CD4-positive, alpha-beta T cell treated with Interleukin-15 for 4 hours (primary cell): Measurements from ENCODE around the gene SLC9A3.

Experiments
- DNase-seq: peaks from one replicate; pipeline ENCODE4 v3.0.0-alpha.2; 2020; ENCODE audit warnings: low spot score

The SLC9A3 gene

DNA sequence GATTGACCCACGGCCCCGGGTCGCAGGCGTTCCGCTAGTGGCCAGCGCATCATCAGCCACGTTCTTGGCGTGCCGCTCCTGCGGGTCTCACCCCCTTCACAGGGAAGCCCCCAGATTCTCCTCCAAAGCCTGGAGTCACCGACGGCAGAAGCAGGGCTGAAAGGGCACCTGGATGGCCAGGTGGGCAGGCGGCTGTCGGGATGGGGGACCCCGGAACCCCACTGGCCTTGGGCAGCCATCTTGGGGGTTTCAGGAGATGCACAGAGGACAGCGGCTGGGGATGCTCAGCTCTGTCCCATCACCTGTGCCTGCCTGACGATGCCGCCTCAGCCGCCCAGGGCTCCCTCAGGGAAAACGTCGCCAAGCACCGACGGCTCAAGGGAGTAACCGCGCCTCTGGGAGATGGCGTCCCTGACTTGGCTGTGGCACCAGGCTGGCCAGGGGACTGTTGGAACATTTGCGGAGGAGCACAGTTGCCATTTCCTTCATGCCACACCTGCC, 14.1 kb upstream of the SLC9A3 start:
- no peak for DNase-seq

DNA sequence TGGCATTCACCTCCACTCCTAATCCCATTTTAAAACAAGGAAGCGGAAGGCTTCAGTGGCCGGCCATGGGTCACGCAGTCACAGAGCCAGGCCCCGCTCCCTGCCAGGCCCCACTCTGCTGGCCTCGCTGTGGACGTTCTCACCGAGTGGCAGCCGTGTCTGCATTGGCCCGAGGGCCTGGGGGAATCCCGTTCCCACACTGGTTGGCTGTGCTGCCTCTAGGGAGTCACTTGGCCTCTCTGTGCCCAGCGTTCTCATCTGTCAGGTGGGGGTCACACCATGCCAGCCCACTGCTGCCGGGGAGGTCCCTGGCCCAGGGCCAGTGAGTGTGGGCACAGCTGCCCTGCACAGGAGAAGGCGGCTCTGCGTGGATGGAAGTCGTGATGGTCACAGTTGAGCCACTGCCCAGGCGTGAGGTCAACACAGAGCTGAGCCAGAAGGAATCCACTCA, 13.4 kb upstream of the SLC9A3 start:
- no peak for DNase-seq

DNA sequence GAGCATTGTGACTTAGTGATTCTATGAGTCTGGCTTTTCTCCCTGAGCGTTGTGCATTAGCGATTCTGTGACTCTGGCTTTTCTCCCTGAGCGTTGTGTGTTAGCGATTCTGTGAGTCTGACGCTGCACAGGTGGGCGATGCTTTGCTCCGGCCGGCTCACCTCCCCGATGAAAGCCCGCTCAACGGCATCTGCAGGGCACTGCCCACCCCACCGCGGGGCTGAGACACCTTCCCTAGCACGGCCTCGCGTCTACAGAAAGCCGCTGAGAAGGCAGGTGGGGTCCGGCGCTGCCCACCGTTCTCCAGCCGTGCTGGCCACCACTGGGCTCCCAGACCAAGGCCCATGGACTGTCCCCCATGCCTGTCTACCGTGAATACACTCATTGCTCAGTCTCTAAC, 12.8 kb upstream of the SLC9A3 start:
- no peak for DNase-seq

DNA sequence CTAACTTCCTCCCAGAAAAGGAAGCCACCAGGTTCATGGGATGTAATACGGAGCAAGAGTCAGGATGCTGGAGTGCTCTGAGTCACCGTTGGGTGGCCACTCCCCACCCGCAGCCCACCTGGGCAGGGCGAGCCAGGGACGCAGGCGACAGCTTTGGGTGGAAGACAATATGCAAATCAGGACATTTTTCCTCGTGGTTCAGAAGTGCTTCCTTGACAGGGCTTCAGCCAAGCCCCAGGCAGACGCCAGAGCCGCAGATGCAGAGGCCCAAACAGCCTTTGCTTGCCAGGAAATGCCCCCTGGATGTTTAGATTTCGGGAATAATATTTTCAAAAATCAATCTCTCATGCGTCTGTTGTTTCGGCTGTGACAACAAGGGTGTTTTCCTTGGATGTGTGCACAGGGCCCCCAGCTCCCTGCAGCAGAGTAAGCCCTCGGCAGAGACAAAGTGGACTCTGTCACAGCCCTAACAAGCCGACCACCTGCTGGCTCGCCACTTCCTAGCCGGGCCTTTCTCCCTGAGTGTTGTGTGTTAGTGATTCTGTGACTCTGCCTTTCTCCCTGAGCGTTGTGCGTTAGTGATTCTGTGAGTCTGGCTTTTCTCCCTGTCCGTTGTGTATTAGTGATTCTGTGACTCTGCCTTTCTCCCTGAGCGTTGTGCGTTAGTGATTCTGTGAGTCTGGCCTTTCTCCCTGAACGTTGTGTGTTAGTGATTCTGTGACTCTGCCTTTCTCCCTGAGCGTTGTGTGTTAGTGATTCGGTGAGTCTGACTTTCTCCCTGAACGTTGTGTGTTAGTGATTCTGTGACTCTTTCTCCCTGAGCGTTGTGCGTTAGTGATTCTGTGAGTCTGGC, 11.8 kb upstream of the SLC9A3 start:
- no peak for DNase-seq

DNA sequence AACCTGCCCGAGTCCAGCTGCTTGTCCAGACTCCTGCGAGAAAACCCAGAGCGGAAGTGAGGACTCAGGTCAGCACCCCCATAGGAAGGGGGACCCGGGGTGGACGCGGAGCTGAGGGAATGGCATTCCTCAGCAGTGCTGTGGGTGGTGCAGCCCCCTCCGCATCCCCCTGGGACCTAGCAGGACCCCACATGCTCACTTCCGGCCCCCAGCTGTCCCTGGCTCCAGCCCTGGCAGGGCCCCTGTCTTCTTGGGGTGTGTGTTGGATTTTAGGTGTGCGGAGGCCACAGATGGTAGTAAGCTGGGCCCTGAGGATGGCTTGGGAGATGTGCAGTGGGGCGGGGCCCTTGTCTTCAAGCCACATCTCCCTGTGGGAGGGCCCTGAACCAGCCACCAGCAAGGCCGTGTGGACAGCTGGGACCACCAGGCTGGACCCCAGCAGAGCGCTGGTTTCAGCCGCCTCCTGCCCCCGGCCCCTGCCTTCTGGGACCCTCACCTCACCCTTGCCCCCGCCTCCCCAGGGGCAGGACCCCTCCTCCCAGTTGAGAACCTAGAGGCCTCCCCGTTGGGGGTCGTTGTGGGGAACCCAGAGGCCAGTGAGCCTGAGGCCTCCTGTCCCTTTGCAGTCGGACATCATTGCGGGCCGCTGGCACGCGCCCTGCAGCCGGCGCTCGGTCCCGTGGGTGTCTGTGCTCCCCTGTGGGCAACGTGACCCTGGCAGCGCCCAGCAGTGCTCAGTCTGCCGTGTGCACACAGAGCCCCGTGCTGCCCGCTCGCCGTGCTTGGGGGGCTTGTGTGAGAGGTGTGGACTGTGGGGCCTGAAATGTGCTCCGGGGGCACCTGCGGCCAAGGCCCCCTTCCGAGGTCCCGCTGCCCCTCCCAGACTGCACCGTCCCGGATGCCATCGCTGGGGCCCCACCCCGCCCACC, 10.8 kb upstream of the SLC9A3 start:
- no peak for DNase-seq

DNA sequence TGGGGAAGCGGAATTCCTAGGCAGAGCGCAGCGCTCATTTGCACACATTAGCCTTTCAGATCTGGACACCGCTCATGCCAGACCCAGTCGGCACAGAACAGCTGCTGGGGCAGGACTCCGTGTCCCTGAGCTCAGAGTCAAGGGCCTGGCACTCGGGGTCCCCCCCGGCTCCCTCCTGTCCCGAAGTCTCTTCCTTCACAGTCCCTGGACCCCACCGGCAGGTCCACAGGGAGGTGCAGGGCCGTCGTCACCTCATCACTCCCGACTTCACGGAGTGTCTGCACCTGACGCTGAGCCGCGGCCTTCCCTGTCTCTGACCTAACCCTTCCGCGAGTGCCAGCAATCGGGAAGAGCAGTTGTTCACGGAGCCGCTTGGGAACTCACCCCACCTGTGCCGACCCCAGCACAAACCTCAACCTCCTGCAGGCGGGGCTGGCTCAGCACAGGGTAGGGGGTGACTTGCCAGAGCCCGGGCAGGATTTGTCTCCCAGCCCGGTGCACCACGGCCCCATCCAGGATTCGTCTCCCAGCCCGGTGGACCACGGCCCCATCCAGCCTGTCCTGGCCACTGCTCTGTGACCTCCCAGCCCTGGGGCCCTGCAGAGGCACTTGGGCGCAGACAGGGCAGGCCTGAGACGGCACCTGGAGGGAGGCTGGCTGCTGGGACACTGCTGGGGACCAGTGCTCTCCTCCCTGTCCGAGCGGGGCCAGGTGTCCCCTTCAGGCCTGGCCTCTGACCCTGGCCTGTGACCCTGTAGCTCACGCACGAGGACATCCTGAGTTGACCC, 9.9 kb upstream of the SLC9A3 start:
- DNase-seq, result no peak

DNA sequence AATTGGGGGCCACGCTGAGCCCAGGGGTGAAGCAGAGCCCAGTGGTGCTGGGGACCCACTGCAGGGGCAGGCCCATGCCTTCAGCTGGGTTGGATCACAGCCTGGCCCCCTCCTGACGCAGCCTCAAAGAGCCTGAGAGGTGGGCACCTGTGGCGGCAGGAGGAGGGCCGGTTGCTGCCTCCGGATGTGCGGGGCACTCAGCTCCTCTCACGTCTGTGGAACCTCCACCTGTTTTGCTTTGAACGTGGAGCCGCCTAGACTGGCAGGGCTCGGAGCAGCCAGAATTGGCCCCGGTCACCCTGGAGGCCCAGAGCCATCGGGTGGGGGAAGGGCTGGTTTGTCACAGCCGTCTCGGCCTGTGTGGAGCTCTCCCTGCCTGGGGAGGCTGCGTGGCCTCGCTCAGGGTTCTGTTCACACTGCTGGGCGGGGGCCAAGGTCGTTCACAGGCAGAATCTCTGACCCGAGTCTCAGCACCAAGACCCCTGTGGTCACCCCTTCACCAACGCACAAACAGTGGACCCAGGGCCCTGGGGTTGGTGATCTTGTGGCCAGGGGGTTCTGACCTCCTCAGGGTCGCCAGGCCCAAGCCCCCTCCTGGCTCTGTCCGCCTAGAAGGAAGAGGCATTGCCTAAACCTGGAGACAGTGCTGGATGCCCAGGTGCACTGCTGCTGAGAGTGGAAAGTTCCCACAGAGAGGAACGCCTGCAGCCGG, 9.2 kb upstream of the SLC9A3 start:
- no peak for DNase-seq

DNA sequence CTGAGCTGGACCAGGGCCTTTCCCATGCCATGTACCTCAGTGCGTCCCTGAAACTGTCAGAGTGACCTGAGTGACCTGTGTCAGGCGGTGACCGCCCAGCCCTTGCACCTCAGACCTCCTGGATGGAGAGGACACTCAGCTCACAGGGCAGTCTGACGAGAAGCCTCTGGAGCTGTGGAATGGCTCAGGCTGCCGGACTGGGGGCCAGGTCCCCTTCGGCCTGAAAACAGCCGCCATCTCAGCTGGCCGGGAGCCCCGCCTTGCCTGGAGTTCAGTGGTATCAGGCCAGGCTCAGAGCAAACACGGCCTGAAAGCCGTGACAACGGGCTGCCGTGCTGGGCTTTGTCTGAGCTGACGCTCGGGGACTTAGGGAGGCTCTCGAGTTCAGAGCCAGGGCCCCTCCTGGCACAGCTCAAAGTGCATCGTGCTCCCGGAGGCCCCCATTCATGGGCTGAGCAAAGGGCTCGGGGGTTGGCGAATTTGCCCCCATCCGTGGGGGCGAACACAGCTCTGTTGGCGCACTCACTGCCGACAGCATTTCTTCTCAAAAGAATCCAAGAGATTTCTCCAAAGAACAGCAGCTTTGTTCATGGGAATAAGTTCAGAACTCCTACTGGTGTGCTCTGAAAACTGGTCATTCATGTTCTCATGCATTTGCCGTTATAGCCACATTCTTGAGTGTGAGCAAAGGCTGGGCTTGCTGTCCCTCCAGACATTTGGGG, 8.4 kb upstream of the SLC9A3 start:
- no peak for DNase-seq

DNA sequence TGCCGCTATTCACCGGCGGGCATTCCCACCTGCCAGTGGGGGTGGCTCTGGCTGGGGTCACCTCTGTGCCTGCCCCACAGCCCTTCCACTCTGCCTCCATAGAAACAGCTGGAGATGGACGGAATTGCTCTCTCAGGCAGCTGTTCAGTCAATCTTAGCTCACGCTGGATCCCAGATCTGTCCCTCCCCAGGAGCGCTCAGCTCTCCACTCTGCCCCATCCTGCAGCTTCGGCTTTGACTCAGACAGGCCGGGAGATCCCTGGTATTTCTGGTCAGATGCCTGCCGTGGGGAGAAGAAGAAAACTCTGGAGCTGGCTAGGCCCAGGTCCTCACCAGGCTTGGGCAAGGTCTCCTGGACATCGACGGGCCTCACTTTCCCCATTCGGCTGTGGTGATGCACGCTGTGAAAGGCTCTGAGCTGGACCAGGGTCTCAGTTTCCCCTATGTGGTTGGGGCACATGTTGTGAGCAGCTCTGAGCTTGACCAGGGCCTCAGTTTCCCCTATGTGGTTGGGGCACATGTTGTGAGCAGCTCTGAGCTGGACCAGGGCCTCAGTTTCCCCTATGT, 7.6 kb upstream of the SLC9A3 start:
- DNase-seq, result no peak

DNA sequence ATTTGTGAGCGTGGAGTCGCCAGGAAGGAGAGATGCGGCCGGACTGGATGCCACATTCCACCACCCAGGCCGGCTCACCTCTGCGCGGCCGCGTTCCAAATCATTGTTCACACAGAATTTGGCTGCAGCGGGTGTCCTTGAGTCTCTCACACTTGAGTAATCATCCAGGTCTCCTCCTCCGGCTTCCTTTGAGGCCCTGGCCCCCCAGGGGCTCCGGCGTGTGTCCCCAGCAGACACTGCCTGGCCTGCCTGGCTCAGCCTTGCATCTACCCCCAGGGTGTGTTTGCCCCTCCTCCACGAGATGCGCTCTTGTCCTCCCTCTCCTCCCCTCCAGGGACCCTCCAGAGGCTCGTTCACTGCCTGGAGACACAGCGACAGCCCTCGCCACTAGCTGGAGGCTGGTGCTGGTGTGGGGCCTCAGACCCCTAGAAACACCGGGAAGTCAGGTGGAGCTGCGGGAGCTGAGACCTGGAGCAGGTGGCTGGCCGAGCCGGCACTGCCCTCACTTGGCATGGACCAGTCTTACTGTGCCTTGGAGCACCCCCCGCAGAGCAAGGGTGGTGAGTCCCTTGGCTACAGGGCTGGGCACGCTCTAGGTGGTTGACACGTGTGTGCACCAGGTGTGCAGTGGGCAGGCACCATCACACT, 7.0 kb upstream of the SLC9A3 start:
- no peak for DNase-seq

DNA sequence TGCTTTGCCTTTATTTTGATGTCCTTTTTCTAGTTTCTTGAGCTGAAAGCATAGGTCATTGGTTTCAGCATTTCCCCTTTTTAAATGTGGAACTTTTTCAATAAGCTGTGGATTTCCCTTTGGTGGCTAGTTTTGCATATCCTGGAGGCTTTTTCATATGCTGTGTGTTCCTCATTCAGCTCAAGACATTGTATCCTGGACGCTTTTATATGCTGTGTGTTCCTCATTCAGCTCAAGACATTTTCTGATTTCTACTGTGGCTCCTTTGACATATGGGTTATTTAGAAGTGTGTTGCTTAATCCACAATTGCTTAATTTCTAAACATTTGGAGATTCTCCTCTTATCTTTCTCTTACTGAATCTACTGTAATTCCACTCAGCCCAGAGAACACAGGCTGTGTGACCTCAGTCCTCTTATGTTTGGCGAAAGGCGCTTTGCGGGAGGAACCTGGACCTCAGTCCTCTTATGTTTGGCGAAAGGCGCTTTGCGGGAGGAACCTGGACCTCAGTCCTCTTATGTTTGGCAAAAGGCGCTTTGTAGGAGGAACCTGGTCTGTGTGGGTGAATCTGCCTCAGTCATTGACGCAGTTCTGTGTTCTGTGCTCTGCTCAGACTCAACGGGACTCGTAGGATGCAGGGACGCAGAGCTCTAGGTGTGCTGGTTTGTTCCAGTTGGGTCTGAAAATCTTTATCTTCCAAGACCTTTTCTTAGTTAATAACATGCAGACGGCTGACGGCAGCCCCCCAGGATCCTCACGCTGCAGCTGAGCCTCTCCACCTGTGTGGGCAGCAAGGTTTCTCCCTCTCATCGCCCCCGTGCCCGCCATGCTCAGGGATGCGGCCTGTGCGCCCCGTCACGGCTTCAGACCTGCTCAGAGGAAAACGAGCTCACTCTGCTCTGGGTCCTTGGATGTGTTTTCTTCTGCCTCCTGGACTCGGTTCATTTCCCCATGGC, 6.0 kb upstream of the SLC9A3 start:
- no peak for DNase-seq

DNA sequence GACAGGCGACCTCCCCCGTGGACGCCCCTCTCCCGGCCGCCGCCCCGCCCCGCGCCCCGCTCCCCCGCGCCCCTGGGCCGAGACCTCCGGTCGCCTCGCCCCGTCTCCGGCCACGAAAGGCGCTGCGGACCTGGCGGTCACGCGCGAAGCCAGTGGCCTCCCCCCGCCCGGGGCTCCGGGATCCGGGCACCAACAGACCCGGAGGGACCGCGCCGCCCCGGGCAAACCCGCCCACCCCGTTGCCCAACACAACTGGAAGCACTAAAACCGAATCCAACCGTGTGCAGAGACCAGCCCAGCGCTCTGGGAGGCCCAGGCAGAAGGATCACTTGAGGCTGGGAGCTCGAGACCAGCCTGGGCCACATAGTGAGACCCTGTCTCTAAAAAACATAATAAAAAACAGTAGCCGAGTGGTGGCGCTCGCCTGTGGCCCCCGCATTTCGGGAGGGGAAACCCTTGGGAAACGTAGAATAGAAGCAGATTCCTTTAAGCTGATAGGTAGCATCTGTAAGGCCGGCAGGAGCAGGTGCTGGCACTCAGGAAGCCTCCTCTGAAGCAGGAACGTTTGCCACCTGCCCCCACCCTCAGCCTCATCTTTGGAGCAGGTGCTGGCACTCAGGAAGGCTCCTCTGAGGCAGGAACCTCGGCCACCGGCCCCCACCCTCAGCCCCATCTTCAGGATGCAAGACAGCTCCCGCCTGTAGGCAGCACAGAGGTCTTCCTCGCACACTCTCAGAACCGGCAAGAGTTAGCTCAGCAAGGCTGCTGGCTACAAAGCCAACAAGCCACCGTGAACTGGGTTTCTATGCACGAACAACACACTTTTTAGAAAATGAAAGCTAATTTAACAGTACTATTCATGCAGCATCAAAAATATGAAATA, 4.6 kb upstream of the SLC9A3 start:
- DNase-seq, result no peak

DNA sequence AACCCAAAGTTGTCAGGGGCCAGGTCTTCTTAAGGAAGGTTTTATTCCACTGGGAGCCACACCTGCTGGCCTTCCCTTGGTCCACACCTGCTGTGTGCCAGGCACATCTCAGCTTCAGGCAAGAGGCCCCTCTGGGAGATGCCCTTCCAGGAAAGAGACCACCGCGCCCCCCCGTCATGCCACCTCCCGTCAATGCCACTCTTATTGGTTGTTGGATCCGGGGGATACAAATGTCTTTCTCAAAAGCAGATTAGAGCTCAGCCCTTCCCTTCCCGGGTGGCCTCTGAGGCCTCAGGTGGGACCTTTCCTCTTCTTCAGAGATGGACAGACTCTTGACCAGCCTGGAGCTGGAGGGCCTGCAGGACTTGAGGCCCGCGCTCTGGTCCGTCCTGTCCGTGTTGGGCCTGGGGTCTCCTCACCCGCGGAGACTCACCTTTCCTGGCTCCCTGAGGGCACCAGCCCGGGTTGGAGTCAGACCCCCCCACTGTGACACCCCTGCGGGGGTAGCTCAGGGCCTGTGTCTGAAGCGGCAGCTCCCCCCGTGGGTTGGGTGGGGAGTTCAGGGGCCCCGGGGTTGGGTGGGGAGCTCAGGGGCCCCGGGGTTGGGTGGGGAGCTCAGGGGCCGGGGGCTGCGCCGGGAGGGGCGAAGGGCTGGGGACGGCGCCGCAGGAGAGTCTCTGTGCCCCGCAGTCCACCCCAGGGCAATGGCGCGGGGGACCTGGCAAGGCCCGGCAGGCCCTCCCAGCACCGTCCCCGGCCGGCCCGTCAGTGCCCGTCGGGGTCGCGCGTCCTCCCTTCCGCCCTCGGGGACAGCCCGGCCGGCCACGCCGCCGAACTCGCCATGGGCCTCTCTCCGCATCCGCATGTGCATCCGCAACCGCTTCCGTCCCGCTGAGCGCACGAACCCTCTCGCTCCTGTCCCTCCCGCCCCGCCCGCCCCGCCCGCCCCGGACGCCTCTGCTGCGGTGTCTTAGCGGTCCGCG, 3.7 kb upstream of the SLC9A3 start:
- DNase-seq, result no peak

DNA sequence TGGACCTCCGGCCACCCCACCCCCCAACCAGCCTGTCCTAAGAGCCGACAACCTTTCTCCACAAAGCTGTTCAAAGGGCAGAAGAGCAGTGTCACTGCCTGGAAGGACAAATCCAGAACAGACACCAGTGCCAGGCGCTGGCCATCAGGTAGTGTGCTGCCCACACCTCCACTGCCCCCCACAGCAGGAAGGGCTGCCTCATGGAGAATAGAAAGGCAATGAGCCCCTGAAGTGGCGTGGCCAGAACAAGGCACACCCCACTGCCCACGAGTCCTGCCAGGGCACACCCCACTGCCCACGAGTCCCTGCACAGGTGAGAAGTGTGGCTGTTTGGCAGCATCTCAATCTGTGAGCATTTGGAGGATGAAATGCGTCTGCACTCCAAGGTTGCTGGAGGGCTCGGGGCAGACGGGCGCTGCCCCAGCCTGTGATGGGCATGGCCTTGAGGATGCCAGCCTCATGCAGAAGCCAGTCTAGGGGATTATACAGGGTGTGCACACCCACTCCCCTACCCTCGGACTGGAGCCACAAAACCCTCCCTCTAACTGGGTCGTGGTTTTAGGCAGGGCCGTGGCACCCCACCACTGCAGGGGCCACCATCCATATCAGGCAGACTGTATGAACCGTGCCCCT, 2.3 kb upstream of the SLC9A3 start:
- DNase-seq, result no peak

DNA sequence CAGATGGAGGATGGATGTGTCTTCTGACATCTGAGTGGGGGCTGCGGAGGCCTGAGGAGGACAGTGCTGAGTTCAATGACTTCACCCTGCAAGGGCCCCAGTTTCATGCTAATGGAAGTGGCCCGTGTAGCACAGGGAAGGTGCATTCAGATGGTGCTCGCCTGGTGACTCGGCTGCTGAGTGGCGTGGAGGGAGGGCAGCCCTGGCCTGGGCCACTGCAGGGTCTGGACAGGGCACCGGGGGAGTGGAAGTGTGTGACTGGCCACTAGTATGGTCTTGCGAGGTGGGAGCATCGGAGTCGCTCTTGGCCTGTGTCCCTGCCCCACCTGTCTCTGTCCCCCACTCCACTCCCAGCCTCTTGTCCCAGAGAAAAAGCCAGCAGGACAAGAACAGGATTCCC, 1.7 kb upstream of the SLC9A3 start:
- DNase-seq, result no peak
